ENCODE data around the gene PAM16.
A peak's percentile ranks its signal among the peaks of the same experiment; 100 is the strongest.

The PAM16 gene

GRCh38 chr16:4317532-4318450 lies 33.3 kb downstream of the PAM16 start:
- no peak for DNase-seq

GRCh38 chr16:4316864-4317531 lies 34.1 kb downstream of the PAM16 start:
- DNase-seq: no peak

DNA sequence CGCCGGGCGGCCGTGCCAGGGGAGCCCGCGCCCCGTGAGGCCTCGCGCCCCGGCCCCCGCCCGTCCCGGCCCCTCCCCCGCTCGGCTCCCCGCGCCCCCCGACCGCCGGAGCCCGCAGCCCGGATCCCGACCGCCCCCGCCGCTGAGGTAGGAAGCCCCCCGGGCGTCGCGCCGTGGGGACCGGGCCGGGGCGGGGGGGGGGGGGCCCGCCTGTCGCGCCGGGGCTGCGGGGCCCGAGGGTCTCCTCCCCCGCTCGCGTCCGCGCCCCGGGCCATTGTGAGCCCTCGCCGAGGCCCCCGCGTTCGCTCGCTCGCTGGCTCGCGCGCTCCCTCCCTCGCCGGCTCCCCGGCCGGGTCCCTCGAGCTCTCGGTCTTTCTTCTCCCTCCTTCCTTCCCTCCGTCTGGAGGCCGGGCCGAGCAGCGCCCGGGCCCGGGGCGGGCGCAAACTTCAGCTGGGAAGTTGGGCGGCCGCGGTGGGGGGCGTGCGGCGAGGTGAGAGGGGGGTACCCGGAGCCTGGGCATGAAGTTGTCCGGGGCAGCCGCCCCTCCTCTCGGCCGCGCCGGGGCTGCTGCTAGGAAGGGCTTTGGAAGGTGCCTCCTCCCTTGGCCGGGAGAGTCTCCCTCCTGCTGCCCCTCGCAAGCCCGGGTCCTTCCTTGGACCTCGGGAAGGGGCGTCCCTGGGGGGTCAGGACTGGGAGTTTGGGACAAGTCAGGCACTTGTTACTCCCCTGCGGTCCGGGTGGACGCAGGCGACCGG lies 34.8 kb downstream of the PAM16 start:
- no peak for DNase-seq

DNA sequence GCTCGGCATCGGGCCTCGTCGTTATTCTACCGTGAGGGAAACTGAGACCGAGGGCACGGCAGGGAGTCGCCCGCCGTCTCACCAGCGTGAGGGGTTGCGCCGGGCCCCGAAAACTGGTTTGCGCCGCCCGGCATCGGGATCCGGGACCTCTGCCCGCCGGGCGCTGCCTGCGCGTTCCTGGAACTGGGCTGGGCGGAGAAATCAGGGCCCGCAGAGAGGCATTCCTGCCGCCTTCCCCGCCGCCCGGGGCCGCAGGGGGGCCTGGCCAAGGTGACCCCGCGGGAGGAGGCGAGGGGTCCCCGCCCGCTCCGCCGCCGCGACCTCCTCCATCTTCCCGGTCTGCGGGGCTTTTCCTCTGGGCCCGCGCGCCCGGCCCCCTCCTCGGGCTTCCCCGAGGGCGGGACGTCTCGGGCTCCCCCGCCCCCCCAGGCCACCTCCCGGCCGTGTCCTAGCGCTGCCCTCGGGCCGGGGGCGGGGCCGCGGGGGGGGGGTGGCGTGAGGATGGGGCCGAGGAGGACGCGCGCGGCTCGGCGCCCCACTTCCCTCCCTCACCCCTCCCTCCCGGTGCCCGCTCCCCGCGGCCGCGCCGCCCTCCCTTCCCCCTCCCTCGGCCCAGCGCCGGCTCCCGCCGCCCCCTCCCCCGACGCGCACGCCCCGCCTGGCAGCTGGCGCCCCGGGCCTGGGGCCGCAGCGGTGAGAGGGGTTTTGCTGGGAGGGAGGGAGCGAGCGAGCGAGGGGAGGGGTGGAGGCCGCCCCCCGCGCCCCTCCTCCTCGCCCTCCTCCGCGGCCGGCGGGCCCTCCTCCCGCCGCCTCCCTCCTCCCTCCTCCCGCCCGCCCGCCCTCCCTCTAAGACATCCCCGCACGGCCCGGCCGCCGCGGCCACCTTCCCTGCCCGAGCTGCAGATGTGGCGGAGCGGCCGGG lies 35.7 kb downstream of the PAM16 start, which contains the start of gene GLIS2:
Gene GLIS2, plus strand, starts transcription at position 882 of the 922 bp plus-strand sequence. CDS start 16,214 bp downstream, outside the sequence.
- DNase-seq: no peak

- DNase-seq: no peak
Measured at GRCh38 chr16:4314532-4315185, 36.5 kb downstream of the PAM16 start.

DNA sequence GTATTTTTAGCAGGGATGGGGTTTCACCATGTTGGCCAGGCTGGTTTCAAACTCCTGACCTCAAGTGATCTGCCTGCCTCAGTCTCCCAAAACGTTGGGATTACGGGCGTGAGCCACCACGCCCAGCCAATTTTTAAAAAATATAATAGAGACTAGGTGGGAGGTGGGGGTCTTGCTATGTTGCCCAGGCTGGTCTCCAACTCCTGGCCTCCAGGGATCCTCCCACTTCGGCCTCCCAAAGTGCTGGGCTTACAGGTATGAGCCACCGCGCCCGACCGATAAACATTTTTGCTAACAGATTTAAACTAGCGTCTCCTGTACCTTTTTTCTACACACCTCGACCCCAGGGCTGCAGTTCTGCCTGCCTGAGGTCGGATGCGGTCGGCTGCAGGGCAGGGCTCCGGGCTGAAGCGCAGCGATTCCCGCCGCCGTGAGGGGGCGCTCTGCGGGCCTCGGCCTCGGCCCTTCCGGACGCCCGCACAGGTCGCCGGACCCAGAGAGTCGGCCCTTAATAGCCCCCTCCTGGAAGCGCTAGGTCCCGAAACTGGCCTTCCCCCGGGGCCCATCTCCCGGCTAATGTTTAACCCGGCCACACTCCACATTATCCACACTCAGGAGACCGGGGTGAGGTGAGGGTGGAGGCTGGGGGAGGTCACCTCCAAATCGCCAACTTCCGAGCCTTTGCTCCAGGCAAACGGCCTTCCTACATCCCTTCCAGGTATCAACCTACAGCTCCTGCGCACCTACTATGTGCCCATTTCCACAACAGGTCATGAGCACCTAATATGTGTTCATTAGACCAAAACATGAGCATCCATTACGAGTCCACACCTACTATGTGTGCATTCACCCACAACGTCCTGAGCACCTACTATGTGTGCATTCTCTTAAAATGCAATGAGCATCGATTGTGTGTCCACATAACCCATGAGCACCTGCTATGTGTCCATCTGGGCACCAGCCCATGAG lies 37.3 kb downstream of the PAM16 start:
- DNase-seq: peak; percentile 37

DNA sequence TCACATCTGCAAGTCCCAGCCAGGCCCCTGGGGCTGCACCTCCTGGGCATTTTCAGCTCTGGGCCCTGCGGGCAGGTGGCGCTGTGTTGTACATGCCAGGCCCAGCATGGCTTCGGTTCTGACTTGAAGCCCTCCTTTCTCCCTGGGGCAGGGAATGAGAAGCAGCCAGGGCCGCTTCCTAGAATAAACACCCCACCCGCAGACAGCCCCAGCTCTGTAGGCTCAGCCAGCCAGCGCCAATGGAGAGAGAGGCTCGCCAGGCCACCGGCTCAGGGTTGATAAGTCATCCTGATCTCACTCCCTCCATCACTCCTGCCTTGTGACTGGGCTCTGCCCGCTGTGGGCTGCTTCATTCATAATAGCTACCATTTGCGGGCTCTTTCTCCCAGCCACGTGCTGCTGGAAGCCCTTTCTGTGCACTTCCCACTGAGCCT lies 41.3 kb downstream of the PAM16 start:
- DNase-seq: peak; percentile 66

GRCh38 chr16:4309102-4309832 lies 41.9 kb downstream of the PAM16 start:
- no peak for DNase-seq

- peak; percentile 97 for DNase-seq
Measured at GRCh38 chr16:4307215-4308037, 43.7 kb downstream of the PAM16 start.

DNA sequence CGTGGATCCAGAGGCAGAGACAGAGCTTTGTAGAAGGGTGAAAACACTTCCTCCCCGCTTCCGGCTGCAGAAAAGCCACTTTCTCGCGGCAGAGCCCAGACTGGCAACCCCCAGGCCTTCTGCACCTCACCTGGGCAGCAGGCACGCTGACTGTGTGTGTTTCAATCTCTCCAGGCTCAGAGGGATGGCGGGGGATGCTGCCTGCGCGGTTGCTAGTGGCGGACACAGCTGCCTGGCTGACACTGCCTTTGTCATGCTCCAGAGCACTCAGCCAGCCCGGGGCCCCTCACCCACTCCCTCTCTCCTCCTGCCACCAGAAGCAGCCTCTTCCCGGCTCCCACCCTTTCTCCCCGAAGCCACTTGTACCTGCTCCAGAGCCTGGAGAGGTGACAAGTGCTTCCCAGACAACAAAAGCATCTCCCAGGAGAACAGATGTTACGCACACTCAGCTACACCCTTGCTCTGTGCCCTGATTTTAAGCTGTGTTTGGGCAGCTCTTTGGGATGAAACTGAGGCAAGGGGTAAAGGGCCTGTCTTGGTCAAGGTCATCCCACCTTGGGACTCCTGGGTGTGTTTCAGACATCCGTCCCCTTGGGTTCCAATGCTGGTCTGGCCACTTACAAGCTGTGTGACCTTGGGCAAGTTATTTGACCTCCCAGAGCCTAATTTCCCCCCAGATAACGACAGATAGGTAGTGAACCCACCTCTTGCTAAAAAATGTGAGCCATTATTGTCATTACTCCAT lies 44.5 kb downstream of the PAM16 start:
- DNase-seq: peak; percentile 36

DNA sequence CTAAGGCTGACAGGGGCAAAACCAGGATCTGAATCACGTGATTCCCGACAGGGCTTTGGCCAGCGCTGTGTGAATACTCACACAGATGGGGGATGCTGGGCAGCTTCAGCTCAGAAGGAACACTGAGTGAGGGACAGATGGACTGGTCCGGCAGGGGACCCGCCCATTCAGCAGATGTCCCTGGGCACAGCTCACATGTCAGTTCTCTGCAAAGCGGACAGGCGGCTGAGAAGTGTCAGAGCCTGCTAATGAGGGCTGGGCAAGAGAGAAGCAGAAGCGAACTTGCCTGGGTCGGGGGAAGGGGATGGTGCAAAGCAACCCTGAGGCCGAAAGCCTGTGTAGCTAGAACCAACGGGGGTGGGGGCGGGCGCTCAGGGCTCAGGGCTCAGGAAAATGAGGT lies 47.1 kb downstream of the PAM16 start:
- no peak for DNase-seq

DNA sequence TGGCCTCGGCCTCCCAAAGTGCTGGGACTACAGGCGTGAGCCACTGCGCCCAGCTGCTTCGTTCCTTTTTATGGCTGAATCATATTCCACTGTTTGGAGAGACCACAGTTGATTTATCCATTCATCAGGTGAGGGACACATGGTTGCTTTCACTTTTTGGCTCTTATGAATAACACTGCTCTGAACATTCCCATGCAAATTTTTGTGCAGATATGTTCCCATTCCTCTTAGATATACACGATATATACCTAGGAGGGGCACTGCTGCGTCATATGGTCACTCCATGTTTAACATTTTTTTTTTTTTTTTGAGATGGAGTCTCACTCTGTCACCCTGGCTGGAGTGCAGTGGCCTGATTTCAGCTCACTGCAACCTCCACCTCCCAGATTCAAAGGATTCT lies 49.2 kb downstream of the PAM16 start:
- no peak for DNase-seq

DNA sequence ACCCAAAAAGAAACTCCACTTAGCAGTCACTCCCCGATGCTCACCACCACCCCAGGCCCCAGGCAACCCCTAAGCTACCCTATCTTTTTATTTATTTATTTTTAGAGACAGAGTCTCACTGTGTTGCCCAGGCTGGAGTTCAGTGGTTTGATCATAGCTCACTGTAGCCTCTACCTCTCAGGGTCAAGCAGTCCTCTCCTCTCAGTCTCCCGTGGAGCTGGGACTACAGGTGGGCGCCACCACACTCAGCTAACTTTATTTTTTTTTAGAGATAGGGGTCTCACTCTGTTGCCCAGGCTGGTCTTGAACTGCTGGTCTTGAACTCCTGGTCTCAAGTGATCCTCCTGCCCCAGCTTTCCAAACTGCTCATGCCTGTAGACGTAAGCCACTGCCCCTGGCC lies 49.9 kb downstream of the PAM16 start:
- no peak for DNase-seq

GRCh38 chr16:4298761-4299522 lies 52.2 kb downstream of the PAM16 start:
- DNase-seq: no peak

- DNase-seq: no peak
Measured at GRCh38 chr16:4297480-4297879, 53.6 kb downstream of the PAM16 start.

DNA sequence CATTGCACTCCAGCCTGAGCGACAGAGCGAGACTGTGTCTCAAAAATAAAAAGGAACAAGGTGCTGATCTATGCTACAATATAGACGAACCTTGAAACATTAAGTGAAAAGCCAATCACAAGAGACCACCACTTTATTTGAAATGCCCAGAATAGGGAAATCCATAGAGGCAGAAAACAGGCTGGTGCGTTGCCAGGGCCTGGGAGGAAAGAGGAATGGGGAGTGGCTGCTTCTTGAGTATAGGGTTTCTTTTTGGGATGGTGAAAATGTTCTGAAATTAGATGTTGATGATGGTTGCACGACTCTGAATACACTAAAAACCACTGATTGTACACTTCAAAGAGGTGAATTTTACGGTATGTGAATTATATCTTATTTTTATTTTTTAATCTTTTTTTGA lies 55.5 kb downstream of the PAM16 start:
- DNase-seq: no peak

DNA sequence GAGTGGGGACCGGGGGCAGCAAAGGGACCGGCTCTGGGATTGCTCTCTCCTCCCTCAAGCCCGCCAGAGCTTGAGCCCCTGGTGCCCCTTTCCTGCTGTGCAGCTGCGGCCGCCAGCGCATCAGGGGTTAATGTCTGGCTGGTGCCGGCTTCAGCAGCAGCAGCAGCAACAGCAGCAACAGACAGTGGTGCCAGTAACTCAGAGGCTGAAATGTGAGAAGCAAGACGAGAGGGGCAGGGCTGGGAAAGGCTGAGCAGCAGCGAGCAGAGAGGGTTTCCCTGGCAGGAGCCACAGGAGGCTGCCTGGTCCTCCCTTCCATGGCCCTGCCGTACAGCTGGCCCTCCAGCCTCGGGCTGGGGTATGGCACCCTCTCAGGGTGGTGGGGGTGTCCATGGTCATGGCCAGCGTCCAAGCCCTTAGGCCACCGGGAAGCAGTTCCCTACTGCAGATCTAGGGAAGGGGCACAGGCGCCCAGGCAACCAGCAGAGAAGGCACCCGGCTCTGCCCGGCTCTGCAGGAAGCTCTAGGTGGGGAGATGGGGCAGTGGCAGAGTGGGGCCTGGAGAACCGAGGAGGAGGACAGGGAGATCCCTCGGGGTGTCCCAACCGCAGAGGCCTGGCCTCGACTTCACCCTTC lies 57.2 kb downstream of the PAM16 start:
- no peak for DNase-seq
